GM19023 (cell line): ENCODE results near the gene PABPN1L.

Source experiments
- ATAC-seq: cut with Tn5 transposase; IDR thresholded peaks from one replicate; pipeline ENCODE4 v1.9.1; 2021; ENCODE audit warnings: mild to moderate bottlenecking, moderate library complexity; ENCODE audit not compliant: unreplicated experiment

PABPN1L gene, protein sequence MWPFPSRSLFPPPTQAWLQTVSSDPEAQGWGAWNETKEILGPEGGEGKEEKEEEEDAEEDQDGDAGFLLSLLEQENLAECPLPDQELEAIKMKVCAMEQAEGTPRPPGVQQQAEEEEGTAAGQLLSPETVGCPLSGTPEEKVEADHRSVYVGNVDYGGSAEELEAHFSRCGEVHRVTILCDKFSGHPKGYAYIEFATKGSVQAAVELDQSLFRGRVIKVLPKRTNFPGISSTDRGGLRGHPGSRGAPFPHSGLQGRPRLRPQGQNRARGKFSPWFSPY

DNA sequence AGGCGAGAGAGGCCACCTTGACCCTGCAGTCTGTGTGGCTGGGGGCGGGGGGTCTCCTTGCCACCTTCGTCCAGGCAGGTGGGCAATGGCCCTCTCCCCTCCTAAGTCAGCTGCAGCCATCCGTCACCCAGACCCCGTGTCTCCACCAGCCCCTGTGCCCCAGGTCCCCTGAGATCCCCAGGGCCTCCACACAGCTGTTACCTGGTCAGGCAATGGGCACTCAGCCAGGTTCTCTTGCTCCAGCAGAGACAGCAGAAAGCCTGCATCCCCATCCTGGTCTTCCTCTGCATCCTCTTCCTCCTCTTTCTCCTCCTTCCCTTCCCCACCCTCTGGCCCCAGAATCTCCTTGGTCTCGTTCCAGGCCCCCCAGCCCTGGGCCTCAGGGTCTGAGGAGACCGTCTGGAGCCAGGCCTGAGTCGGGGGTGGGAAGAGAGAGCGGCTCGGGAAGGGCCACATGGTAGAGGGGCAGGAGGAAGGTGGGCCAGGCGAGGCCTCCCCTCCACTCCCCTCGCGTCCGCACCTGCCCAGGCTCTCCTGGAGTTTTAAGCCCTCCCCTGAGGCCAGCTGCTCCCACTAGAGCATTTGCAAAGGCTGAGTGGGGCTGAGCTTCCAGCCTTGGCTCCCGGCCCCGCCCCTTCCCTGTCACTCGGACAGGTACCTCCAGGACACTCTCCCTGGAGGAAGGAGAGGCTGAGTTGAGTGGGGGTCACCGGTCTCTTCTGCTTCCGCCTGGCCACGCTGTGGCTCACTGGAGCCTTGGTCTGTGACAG lies at the start of gene PABPN1L:
PABPN1L (minus strand) TSS at position 510 of the 770 bp plus-strand sequence; CDS start at position 456, 54 bp downstream.
- no peak for ATAC-seq

DNA sequence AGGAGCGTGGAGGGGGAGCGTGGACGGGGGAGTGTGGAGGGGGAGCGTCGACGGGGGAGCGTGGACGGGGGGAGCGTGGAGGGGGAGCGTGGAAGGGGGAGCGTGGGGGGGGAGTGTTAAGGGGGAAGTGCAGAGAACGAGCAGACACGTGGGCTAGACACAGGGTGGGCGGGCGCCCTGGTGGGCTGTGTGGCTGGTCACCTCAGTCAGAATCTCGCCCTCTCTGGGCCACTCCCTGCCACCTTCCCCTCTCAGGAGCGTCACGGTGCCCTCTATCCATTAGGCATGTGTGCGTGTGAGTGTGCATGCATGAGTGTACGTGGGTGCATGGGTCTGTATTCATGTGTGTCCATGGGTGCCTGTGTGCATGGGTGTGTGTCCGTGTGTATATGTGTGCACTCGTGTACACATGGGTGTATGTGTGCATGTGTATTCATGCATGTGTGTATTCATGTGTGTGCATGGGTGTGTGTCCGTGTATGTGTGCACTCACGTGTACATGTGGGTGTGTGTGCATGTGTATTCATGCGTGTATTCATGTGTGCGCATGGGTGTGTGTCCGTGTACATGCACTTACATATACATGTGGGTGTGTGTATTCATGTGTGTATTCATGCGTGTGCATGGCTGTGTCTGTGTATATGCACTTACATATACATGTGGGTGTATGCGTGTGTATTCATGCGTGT lies 49.3 kb upstream of the PABPN1L start:
- ATAC-seq, result no peak

DNA sequence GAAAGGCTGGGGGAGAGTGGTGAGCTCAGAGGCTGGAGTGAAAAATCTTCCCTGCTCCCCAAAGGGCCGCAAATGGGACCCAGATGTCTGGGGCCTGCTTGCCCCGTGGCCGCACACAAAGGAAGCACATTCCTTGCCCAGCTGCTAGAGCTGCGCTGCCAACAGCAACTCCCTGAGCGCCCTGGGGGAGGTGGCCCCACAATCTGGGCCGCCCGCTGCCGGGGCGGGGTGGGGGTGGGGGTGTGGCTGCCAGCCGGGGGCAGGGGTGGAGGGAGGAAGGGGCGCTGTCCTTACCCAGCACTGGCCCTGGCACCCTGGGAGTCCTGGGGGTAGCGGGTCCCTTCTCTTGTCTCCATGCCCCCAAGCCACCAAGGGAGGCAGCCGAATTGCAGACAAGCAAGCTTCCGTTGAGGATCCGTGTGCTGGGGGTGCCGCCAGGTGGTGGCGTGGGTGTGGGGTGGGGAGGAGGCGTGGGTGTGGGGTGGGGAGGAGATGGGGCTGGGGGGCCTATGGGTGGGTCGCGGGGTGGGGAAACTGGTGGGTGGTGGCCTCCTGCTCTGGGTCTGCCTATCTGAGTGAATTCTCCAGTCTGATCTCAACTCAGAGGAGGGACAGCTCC lies 48.4 kb upstream of the PABPN1L start:
- ATAC-seq, result no peak

DNA sequence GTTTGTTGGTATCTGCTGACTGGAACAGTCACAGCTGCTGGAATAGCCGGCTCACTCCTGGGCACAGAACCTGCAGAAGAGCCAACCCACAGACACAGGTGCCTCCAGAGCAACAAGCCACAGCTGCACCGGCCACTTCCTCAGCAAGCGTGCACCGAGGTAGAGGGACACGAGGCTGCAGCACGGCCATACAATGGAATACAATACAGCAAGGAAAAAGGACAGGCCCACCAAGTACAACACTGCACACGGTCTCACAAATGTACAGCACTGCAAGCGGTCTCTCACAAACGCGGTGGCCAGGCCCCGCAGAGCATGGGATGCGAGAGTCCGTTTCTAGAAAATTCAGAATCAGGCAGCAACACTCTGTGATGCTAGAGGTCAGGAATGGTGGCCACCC lies 47.4 kb upstream of the PABPN1L start:
- ATAC-seq, result no peak

DNA sequence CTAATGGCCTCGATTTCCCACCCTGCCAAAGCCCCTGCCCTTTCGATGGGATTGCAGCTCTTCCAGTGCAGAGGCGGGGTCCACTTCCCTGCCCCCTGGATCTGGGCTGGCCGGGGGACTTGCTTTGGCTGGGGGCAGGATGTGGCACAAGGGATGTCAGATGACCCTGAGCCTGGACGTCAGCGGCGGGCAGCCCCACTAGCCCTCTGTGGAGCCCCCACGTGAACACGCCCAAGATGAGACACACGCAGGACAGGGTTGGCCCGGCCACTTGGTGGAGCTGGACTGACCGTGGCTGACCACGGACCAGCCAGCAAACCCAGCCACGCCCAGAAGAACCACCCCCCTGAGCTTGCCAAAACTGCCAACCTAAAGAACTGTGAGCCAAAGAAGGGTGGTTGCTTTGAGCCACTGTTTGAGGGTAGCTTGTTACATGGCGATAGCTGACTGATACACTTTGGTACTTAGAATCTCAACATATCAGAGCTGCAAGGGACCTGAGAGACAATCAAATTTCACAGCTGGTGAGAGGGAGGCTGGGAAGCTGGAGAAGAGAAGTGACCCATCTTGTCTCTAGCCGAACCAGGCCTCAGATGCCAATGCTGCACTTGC lies 46.6 kb upstream of the PABPN1L start:
- no peak for ATAC-seq

DNA sequence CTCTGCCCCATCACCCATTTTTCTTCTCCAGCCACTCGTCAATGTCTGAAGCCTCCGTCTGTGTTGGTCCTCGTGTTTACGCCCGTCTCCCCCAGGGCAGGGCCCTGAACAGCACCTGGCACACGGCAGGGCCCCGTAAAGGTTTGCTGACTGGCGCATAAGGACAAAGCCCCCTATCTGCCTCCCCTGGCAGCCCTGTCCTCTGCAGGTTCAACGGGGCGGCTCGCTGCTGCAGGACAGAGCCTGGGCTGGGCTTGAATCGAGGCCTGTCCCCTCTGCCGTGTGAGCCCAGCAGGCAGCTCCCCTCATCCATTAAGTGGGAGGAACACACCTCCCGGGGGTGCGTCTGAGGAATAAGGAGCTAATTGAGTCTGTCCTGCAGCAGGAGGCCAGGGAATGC lies 46.1 kb upstream of the PABPN1L start:
- ATAC-seq, result no peak

DNA sequence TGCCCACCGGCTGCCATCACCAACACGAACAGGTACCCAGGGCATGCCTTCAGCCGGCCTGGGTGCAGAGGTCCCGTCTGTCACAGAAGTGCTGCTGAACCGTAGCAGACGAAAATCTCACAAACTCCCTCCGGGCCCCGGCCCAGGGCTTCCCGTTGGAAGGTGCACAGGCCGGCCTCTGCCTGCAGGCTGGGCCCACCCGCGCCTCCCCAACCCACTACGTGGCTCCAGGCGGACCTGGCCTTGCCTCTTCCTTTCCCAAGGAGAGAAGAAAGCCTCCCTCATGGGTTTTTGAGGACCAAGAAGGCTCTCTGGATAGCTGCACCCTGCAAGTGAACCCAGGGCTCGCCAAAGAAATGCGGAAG lies 45.5 kb upstream of the PABPN1L start:
- no peak for ATAC-seq

DNA sequence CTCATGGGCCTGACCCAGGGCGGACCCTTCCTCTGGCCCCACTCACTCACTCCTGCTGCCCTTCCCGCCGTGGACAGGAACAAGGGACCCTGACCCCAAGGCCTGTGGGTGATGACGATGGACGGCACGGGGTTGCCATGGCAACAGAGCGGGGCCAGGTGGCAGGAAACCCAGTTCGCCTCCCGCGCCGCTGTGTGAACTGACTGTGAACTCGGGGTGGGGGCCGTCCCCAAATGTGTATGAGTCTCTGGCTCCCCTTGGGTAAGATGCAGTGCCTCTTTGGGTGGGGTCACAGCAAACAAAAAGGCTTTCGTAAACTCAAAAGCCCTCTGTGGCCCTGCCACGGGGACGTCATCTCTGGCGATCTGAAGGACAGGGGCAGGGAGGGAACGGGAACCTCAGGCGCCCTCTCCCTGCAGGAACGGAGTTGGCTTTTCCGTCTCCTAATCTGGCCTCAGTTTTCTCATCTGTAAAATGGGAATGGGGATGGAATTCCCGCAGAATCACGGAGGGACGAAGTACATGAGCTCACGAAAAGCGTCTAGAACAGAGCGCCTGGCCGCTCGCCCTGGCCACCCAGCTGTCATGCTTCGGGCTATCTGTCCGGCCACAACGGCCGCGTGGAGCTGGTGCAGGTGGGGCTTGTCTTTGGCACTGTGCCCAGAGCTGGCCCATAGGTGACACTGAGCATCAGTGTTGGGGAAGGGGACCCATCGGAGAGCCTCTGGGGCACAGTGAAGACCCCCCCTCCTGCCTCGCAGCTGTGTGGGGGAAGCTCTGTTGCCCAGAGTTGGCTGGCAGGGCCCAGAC lies 44.9 kb upstream of the PABPN1L start:
- ATAC-seq, result no peak

DNA sequence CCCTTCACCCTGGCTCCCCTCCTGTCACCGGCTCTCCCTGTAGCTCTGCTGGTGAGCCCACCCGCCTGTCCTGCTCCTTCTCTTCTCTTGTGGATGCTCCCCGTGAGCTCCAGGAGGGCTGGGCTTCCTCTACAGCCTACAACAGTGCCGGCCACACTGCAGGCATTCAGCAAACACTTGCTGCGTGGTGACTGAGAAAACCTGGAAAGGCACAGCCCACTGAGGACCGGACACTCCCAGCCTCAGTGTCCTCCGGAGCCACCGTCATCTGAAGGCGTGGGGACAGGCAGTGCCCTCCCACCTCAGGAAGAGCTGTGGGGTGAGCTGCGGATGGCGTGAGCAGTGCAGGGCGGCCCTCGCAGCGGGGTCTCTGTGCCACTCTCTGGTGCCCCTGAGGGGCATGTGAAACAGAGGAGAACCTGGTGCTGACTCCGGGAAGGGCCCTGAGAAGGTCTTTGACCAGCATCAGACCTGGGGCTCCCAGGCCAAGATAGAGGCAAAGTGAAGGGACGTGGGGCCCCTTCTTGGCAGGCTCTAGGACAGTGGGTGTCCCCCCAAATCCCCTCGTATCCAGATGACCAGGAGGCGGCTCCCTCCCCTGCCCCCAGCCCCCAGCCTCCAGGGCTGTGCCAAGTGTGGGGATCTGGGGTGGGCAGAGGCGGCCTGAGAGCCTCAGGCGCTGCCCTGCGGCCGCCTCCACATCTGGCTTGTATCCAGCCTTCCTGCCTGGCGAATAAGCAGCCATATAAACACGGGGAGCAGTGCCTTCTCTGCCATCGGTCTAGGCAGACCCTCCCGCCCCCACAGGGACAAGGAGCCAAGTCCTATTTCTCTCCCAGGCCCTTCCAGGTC lies 44.0 kb upstream of the PABPN1L start:
- no peak for ATAC-seq

DNA sequence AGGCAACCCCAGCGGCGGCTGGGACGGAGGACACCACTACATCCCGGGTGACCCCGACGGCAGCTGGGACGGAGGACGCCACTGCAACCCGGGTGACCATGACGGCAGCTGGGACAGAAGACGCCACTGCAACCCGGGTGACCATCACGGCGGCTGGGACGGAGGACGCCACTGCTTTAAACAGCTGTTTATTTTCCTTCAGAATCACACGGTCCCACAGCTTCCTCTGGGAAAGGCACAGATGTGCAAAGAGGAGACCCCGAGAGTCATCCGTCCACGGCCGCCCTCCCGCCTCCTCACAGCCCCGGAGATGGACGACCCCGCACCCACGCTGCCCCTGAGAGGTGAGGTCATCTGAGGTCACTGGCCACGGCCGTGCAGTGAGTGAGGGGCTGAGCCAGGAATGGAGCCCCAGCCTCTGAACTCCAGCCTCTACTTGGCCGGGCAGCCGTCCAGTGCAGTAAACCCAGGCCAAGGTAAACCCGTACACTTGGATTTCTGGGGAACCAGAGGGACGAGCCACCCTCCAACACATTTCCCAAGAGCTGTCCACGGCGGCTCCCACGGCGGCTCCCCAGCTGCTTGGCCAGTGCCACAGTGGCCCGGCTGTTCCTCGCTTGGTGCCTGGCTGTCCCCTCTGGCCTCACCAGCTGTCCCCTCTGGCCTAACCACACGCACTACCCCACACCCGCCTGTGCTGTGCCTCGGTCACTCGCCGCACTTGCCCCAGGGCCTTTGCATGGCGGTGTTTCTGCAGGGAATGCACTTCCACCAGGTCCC lies 43.2 kb upstream of the PABPN1L start:
- no peak for ATAC-seq

DNA sequence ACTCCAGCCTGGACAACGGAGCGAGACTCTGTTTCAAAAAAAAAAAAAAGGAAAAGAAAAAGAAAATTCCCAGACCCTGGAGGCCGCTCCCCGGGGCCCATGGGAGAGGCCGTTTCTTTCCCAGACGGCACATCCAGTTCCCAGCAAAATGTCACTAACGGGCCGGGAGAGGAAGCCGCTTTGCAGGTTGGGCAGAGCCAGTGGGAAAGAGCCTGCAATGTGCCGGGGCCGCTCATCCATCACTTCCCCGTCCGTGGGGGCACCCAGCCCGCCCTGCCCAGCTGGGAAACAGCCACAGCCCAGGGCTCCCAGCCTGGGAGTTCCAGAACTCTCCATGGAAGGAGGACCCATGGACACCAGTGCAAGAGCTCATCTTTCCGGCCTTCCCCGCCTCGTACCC lies 41.8 kb upstream of the PABPN1L start:
- ATAC-seq, result no peak

DNA sequence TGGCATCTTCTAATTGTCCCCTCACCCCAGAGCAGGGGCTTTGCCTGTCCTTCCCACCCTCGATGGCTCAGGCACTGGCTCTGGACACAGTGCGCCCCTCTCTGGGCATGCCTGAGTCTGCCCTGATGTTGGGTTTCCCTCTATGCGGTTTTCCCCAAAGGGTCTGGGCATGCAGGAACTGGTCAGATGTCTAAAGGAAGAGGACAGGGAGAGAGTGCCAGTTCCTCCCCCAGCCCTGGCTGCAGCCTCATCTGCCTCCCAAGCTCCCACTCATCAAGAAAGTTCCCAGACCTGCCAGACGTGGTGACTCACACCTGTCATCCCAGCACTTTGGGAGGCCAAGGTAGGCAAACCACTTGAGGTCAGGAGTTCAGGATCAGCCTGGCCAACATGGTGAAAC lies 41.3 kb upstream of the PABPN1L start:
- ATAC-seq, result no peak

DNA sequence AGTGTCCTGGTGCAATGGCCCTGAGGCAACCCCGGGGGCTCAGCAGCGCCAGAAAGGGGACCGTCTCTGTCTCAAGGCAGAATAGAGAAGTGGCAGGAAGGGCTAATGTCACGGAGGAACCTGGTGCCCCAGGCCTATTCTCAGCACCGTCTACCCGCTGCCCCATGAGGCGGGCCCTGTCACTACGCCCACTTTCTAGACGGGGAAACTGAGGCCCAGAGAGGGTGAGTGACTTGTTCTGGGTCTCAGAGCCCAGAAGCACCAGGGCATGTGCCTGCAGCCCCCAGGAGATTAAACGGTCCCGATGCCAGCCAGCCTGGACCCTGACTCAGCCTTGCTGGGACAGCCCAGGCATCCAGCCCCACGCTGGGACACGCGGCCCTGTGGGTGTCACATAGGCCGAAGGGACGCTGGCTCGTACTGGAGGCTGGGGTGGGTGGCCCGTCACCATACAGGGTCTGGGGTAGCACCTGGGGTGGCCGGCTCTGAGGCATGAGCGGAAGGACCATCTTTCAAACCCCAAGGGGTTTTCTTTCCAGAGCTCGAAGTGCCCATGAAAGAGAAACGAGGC lies 40.2 kb upstream of the PABPN1L start:
- no peak for ATAC-seq

DNA sequence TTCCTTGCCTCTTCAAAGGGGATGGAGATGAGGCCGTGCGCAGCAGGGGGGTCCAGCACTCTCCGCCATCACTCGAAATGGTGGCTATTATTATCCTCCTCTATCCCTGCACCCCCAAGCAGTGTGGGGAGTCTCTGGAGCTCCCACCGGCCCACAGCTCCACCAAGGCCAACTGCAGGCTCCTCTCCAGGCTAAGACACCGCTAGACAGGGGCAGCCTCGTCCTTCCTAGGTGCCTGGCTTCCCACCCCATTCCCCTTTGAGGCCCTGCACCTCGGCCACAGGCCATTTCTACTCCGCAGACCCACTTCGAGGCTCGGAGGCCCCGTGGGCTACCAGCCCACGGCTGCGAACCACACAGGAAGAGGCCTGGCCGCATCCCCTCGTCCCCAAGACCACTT lies 39.6 kb upstream of the PABPN1L start:
- ATAC-seq, result no peak

DNA sequence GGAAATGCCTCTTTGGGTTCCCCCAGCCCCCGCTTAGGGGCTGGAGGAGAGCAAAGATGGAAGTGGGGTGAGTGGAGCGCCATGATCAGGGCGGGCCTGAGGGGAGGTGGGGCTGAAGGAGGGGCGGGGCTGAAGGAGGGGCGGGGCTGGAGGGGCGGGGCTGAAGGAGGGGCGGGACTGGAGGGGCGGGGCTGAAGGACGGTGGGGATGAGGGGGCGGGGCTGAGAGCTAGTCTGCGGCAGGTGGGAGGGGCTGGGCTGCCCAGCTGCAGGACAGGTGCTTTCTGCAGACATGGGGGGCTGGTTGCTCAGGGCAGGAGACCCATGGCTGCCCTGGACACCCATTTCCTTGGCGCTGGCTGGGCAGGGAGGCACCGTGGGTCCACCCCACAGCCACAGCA lies 39.1 kb upstream of the PABPN1L start:
- no peak for ATAC-seq

DNA sequence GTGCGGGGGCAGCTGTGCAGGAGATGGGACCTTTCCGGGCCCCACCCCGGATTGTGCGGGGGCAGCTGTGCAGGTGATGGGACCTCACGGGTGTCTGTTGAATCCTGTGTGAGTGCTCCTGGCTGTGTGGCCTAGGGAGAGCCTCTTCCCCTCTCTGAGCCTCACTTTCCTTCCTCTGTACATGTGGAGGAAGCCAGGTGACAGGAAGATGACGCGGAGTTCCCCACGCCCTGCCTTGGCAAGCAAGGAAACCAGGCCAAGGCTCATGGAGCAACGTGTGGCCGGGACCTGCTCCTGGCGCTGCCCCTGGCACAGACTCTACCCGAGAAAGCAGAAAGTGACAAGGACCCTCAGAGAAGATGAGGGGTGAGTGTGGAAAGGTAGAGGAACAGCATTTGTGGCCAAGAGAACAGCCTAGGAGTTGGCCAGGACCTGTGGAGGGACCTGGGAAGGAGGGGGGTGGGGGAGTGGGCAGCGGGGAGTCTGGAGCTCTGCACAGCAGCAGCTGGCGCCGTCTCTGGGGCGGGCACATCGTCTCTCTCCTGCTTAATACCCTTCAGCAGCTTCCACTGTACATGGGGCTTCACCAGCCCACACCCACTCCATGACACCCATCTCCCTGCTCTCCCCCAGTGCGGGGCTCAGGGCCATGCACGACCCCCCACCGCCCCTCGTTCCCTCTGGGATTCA lies 38.4 kb upstream of the PABPN1L start:
- ATAC-seq, result no peak

DNA sequence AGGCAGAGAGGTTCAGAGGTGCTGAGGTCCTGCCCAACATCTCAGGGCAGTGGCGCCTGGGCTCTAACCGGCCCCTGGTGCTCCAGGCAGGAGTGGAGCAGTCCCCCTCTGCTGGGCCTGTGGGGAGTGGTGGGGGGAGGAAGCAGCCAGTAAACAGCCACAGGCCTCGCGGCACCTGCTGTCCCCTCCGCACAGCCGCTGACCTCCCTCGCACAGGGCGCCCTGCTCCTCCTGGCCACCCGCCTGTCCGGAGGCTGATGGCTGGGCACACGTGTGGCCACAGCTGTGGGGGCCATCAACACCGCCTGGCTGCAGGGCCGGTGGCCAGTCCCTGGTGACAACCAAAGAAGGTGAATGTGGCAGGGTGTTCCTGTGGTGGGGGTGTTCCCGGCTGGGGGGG lies 36.8 kb upstream of the PABPN1L start:
- no peak for ATAC-seq

DNA sequence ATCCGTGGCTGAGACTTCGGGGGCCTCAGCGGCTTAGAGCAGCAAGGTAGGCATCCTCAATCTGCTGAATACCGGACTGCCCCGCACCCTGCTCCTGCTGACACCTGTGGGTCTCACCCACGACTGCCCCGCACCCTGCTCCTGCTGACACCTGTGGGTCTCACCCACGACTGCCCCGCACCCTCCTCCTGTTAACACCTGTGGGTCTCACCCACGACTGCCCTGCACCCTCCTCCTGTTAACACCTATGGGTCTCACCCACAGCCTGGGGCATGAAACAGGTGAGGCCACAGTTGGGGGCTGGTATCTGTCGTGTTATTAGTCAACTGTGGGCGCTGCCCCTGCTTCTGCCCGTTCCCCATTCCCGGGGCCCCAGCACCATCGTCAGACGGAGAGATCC lies 36.3 kb upstream of the PABPN1L start:
- ATAC-seq, result no peak
